ENCODE data around the gene NOP16. TPM values are rescaled to one million over a fixed set of nuclear protein-coding genes. Genes with fewer than 3 reads are reported as not detected.

NOP16 gene
- total and polyA plus RNA-seq, 2 donors from 2014 or later = 18.1 to 32.1 TPM

GRCh38 chr5:176362233-176362490 lies 26.2 kb downstream of the NOP16 start:
- H3K9ac ChIP-seq (ENCODE audit: low read length in 3 of 3) = peak overlapping the region in 1 of 3 donors; percentile 68
- peaks cover 0 to 4% (median 0%) of the 10 kb centered on the region in 3 donors for H3K36me3 ChIP-seq (ENCODE audit: control insufficient read depth in 2 of 3, insufficient read depth in 3 of 3, low read length in 3 of 3)
- TF ChIP-seq, protein P1, sequence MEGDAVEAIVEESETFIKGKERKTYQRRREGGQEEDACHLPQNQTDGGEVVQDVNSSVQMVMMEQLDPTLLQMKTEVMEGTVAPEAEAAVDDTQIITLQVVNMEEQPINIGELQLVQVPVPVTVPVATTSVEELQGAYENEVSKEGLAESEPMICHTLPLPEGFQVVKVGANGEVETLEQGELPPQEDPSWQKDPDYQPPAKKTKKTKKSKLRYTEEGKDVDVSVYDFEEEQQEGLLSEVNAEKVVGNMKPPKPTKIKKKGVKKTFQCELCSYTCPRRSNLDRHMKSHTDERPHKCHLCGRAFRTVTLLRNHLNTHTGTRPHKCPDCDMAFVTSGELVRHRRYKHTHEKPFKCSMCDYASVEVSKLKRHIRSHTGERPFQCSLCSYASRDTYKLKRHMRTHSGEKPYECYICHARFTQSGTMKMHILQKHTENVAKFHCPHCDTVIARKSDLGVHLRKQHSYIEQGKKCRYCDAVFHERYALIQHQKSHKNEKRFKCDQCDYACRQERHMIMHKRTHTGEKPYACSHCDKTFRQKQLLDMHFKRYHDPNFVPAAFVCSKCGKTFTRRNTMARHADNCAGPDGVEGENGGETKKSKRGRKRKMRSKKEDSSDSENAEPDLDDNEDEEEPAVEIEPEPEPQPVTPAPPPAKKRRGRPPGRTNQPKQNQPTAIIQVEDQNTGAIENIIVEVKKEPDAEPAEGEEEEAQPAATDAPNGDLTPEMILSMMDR (IDR thresholded peaks at IDR 0.05; ENCODE audit: borderline replicate concordance, extremely low read depth, insufficient read depth) = no peak
- no peak overlapping the region for H3K27ac ChIP-seq (ENCODE audit: low read depth in 2 of 2, low read length in 2 of 2)
- DNase-seq (no peak), FAIRE-seq (no peak)
- no peaks in the 10 kb centered on the region for H3K27me3 ChIP-seq (ENCODE audit: control insufficient read depth, insufficient read depth, low read length)
- H3K4me3 ChIP-seq (ENCODE audit: low read length in 3 of 3) = peak overlapping the region; percentile 64 to 89 (median 79)
- intact Hi-C loops (cut with DNase I) = no loop called here
- H3K9me3 ChIP-seq (ENCODE audit: control insufficient read depth in 2 of 3, insufficient read depth in 1 of 3, low read length in 3 of 3) = no peaks in the 10 kb centered on the region
- peaks cover 0 to 15% (median 0%) of the 10 kb centered on the region in 3 donors for H3K4me1 ChIP-seq (ENCODE audit: control insufficient read depth in 2 of 3, insufficient read depth in 2 of 3, low read depth in 1 of 3, low read length in 3 of 3)

DNA sequence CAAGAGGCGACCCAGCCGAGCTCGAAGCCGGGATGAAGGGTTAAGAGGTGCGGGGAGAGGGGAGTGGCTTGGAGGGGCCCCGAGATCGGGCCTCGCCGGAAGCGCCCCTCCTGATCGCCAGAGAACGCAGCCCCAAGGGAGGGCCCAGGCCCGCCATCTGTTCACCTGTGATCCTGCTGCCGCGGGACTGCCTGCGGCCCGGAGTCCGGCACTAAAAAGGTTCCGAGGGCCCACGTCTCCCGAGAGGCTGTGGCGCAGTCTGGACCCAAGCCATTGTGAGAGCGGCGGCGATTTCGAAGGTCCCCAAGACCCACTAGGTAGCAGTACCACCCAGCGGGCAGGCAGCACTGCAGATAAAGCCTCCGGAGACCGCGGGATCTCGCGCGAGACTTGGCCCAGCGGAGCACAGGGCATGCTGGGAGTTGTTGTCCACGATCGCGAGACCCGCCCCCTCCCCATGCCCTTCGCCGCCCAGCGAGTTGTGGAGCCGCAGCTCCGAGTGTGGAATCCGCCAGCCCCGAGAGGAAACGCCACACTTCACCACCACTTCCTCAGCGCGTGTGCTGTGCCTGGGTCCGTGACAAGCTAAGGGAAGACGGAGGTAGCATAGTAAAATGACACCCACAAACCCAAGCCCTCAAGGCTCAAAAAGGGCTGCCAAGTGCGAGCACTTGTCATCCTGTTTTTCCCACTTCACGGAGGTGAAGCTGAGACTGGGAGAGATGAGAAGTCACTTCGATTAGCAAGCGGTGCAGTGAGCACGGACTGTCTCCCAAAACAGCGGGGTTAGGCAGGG lies 26.8 kb downstream of the NOP16 start, which contains the start of gene KIAA1191:
Gene KIAA1191, minus strand, starts transcription at position 328 of the 796 bp plus-strand sequence. CDS start 2,256 bp downstream, outside the sequence.
- H3K4me3 ChIP-seq (ENCODE audit: low read length in 3 of 3) = peak within 1 kb of the TSS; percentile 64 to 89 (median 79)
- TF ChIP-seq, protein P1 (IDR thresholded peaks at IDR 0.05; ENCODE audit: borderline replicate concordance, extremely low read depth, insufficient read depth) = no peak
- DNase-seq (peak; percentile 94 to 98 (median 96)), FAIRE-seq (no peak)
- H3K9me3 ChIP-seq (ENCODE audit: control insufficient read depth in 2 of 3, insufficient read depth in 1 of 3, low read length in 3 of 3) = no peaks in the 10 kb centered on the region
- peak within 1 kb of the TSS; percentile 33 to 83 for H3K27ac ChIP-seq (ENCODE audit: low read depth in 2 of 2, low read length in 2 of 2)
- intact Hi-C loops (cut with DNase I) = no loop called here
- peaks cover 0 to 15% (median 0%) of the 10 kb centered on the region in 3 donors for H3K4me1 ChIP-seq (ENCODE audit: control insufficient read depth in 2 of 3, insufficient read depth in 2 of 3, low read depth in 1 of 3, low read length in 3 of 3)
- H3K27me3 ChIP-seq (ENCODE audit: control insufficient read depth, insufficient read depth, low read length) = no peaks in the 10 kb centered on the region
- peak within 1 kb of the TSS; percentile 71 to 92 (median 75) for H3K9ac ChIP-seq (ENCODE audit: low read length in 3 of 3)
- H3K36me3 ChIP-seq (ENCODE audit: control insufficient read depth in 2 of 3, insufficient read depth in 3 of 3, low read length in 3 of 3) = peaks cover 0 to 4% (median 0%) of the 10 kb centered on the region in 3 donors

DNA sequence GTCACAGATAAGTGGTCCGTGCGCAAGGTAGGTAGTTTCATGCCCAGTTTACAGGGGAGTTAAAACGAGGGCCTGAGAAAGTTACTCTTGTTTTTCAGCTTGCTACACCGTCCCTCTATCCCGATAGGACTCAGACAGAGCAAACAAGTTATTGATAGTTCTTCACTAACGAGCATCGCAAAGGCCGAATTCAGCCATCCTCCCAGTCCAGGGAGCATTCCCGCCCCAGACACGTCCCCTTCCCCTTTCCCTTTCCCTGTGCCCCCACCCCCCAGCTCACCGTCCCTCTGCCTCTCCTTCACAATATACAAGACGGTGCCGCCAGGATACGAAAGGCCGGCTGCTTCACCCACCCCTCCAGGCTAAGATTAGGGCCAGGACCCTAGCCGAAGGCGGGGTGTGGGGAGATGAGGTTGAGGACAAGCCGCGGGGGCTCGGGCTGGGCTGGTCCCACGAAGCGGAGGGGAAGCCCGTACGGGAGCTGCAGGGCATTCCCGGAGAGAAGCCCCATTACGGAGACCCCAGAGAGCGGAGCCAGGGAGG lies 27.4 kb downstream of the NOP16 start:
- TF ChIP-seq, protein P1 (IDR thresholded peaks at IDR 0.05; ENCODE audit: borderline replicate concordance, extremely low read depth, insufficient read depth) = no peak
- Histone ChIP-seq H3K4me1 (ENCODE audit: control insufficient read depth in 2 of 3, insufficient read depth in 2 of 3, low read depth in 1 of 3, low read length in 3 of 3) (peaks cover 0 to 12% (median 0%) of the 10 kb centered on the region in 3 donors), H3K36me3 (ENCODE audit: control insufficient read depth in 2 of 3, insufficient read depth in 3 of 3, low read length in 3 of 3) (peaks cover 2 to 6% (median 4%) of the 10 kb centered on the region in 3 donors), H3K4me3 (ENCODE audit: low read length in 3 of 3) (peak overlapping the region; percentile 64 to 89 (median 79)), H3K9ac (ENCODE audit: low read length in 3 of 3) (peak overlapping the region; percentile 71 to 92 (median 75)), H3K9me3 (ENCODE audit: control insufficient read depth in 2 of 3, insufficient read depth in 1 of 3, low read length in 3 of 3) (no peaks in the 10 kb centered on the region), H3K27ac (ENCODE audit: low read depth in 2 of 2, low read length in 2 of 2) (peak overlapping the region; percentile 33 to 83), H3K27me3 (ENCODE audit: control insufficient read depth, insufficient read depth, low read length) (no peaks in the 10 kb centered on the region)
- no peak for FAIRE-seq
- no peak for DNase-seq
- intact Hi-C loops (cut with DNase I) = no loop called here
